Thyroid gland (tissue), 4 donors: ENCODE results near the gene ALDH2. TPM values are rescaled to one million over a fixed set of nuclear protein-coding genes. Genes with fewer than 3 reads are reported as not detected.
"Not testable (repeated sequence)": the region's sequence is repeated elsewhere in the genome, so short reads cannot be mapped to it uniquely, and the experiment has no call there.

Experiments
- DNase-seq, 2 donors: peaks; one replicate each; pipeline ENCODE4 v3.0.0-alpha.2; 2019
- H3K27ac ChIP-seq, 3 donors: fragments of 200-600 bp; sonication (generic); 1 replicate in 2 of 3; 2 replicates in 1 of 3; pipeline ENCODE4 v1.5.1; 2016 to 2019; ENCODE audit warnings: mild to moderate bottlenecking in 1 of 3, moderate library complexity in 1 of 3
- H3K27me3 ChIP-seq: fragments of 200-600 bp; sonication (generic); one replicate; pipeline ENCODE4 v1.5.1; 2019
- H3K36me3 ChIP-seq, 2 donors: fragments of 200-600 bp; sonication (generic); one replicate each; pipeline ENCODE4 v1.5.1; 2016 to 2019
- H3K4me1 ChIP-seq, 2 donors: fragments of 200-600 bp; sonication (generic); one replicate each; pipeline ENCODE4 v1.5.1; 2017 to 2019
- H3K4me3 ChIP-seq, 3 donors: fragments of 200-600 bp; sonication (generic); replicated peaks in 1 of 3; 1 replicate in 2 of 3; 2 replicates in 1 of 3; pipeline ENCODE4 v1.5.1; 2016; ENCODE audit warnings: mild to moderate bottlenecking in 1 of 3
- H3K9me3 ChIP-seq: fragments of 200-600 bp; sonication (generic); one replicate; pipeline ENCODE4 v1.5.1; 2017
- CTCF ChIP-seq, 6 experiments: fragments of 200-600 bp in 3 of 6; fragments of 450-650 bp in 3 of 6; sonication (generic) in 3 of 6; IDR thresholded peaks; one replicate each; pipeline ENCODE4 v1.5.1; 2016 to 2019; ENCODE audit warnings: antibody characterized with exemption in 6 of 6, mild to moderate bottlenecking in 2 of 6, inconsistent platforms in 1 of 6, moderate library complexity in 1 of 6
- POLR2A ChIP-seq, 2 donors: fragments of 450-650 bp; IDR thresholded peaks; one replicate each; pipeline ENCODE4 v1.6.1; 2017; ENCODE audit warnings: antibody characterized with exemption in 2 of 2, mild to moderate bottlenecking in 2 of 2, moderate library complexity in 1 of 2
- WGBS, 2 donors: methylation state at CpG; one replicate each; pipeline ENCODE4 v1.1.5; 2017; 5-methylcytosine and 5-hydroxymethylcytosine counted together
- intact Hi-C: fragments of 100-400 bp; cut with DNase I; formaldehyde crosslinking; loops from one replicate; pipeline ENCODE4 v1.15.1; 2023
- total RNA-seq, 4 donors: library from RNA; depleted of rRNA; stranded (reverse); fragments of >200 nt; gene quantifications; one replicate each; pipeline ENCODE4 v1.2.3, GENCODE V29; 2016

Gene ALDH2
- total RNA-seq, 4 donors from 2014 or later: 90.7 to 112 (median 97.8) TPM

- Histone ChIP-seq H3K27ac (no peak overlapping the region), H3K4me3 (no peak overlapping the region), H3K4me1 (no peaks in the 10 kb centered on the region), H3K27me3 (no peaks in the 10 kb centered on the region), H3K9me3 (no peaks in the 10 kb centered on the region), H3K36me3 (no peaks in the 10 kb centered on the region)
- WGBS, 2 donors: 89 to 90% methylated on average over 5 of the region's 5 CpGs
- intact Hi-C loops: no loop called here
- no peak for DNase-seq
- TF ChIP-seq CTCF (IDR thresholded peaks at IDR 0.05): no peak
- TF ChIP-seq POLR2A (IDR thresholded peaks at IDR 0.05): no peak
These were observed 58.8 kb downstream of the ALDH2 start for GRCh38 chr12:111825509-111825908.

GRCh38 chr12:111826316-111826715 is 59.6 kb downstream of the ALDH2 start:
- TF ChIP-seq POLR2A (IDR thresholded peaks at IDR 0.05) (no peak), CTCF (IDR thresholded peaks at IDR 0.05) (no peak)
- Histone ChIP-seq H3K36me3 (no peaks in the 10 kb centered on the region), H3K27ac (no peak overlapping the region), H3K9me3 (no peaks in the 10 kb centered on the region), H3K4me1 (no peaks in the 10 kb centered on the region), H3K4me3 (no peak overlapping the region), H3K27me3 (no peaks in the 10 kb centered on the region)
- WGBS, 2 donors: 41 to 61% methylated on average over 3 of the region's 3 CpGs
- DNase-seq: no peak
- intact Hi-C loops: no loop called here

DNA sequence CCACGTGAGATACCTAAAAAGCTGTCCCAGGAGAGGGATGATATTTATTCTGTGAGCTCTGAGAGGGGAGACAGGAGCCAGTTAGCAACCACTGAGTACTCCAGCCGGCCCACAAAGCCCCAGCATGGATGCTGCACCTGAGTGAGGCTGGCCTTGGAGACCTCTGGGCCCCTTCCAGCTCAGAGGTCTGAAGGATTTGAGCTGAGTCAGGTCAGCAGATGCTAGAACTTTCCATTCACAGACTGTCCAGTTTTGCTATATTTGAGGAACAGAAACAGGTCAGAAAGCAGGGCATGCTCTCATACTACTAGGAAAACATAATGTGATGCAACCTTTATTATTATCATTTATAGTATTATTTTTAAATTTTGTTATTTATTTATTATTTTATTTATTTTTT is 60.3 kb downstream of the ALDH2 start:
- no peak overlapping the region for H3K4me3 ChIP-seq
- no peaks in the 10 kb centered on the region for H3K27me3 ChIP-seq
- no peaks in the 10 kb centered on the region for H3K9me3 ChIP-seq
- 55 to 75% methylated on average over 2 of the region's 2 CpGs for WGBS, 2 donors
- no peaks in the 10 kb centered on the region for H3K4me1 ChIP-seq
- H3K27ac ChIP-seq: no peak overlapping the region
- no peaks in the 10 kb centered on the region for H3K36me3 ChIP-seq
- intact Hi-C loops: no loop called here
- DNase-seq: no peak
- TF ChIP-seq POLR2A (IDR thresholded peaks at IDR 0.05): no peak
- no peak for TF ChIP-seq CTCF (IDR thresholded peaks at IDR 0.05)

DNA sequence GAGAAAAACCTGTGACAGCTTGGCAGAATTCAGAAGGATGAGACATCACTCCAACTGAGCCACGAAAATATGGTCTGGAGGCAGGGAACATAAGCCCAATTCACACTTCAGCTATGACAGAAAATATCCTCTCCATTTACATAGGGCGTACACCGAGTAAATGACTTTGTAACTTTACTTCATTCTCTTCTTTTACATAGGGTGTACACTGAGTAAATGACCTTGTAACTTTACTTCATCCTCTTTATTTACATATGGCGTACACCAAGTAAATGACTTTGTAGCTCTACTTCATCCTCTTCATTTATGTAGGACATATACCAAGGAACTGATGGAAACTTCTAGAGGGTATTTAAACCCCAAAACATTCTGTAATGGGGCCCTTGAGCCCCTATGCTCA is 61.2 kb downstream of the ALDH2 start:
- DNase-seq: no peak
- H3K4me3 ChIP-seq: no peak overlapping the region
- no peaks in the 10 kb centered on the region for H3K36me3 ChIP-seq
- intact Hi-C loops: no loop called here
- H3K4me1 ChIP-seq: no peaks in the 10 kb centered on the region
- 90% methylated on average over 4 of the region's 4 CpGs for WGBS, 2 donors
- no peaks in the 10 kb centered on the region for H3K9me3 ChIP-seq
- H3K27ac ChIP-seq: no peak overlapping the region
- no peaks in the 10 kb centered on the region for H3K27me3 ChIP-seq
- TF ChIP-seq CTCF (IDR thresholded peaks at IDR 0.05) (no peak), POLR2A (IDR thresholded peaks at IDR 0.05) (no peak)

DNA sequence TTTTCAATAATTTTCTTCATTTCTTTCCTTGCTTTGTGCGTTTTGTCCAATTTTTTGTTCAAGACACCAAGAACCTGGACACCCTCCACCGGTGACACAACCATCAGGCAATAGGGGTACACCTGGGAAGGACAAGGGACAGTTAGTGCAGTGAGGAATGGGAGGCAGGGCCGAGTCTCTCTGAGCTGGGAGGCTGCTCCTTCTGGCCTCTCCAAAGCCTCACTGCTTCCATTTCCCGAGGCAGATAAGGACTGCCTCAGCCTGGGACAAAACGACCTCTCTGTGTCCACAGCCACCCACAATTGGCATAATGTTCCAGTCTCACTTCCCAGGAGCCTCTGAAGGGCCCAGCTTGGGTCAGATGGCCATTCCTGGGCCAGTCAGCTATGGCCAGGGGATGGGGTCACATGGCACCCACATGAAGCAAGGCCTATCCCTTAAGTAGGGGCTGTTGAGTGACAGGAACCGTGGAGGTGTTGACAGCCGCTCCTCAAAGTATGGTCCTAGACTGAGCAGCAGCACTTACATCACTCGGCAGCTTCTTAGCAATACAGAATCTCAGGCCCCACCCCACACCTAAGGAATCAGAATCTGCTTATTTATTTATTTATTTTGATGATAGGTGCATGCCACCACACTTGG is 61.7 kb downstream of the ALDH2 start:
- no peak overlapping the region for H3K27ac ChIP-seq
- H3K36me3 ChIP-seq: no peaks in the 10 kb centered on the region
- no peak for DNase-seq
- intact Hi-C loops: no loop called here
- no peaks in the 10 kb centered on the region for H3K27me3 ChIP-seq
- H3K4me3 ChIP-seq: no peak overlapping the region
- H3K9me3 ChIP-seq: no peaks in the 10 kb centered on the region
- no peaks in the 10 kb centered on the region for H3K4me1 ChIP-seq
- TF ChIP-seq CTCF (IDR thresholded peaks at IDR 0.05): no peak
- no peak for TF ChIP-seq POLR2A (IDR thresholded peaks at IDR 0.05)
- WGBS, 2 donors: 82 to 85% methylated on average over 7 to 8 of the region's 8 CpGs

DNA sequence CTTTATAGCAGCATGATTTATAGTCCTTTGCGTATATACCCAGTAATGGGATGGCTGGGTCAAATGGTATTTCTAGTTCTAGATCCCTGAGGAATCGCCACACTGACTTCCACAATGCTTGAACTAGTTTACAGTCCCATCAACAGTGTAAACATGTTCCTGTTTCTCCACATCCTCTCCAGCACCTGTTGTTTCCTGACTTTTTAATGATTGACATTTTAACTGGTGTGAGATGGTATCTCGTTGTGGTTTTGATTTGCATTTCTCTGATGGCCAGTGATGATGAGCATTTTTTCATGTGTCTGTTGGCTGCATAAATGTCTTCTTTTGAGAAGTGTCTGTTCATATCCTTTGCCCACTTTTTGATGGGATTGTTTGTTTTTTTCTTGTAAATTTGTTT is 62.9 kb downstream of the ALDH2 start:
- H3K9me3 ChIP-seq, DNase-seq, intact Hi-C loops, H3K27me3 ChIP-seq, H3K36me3 ChIP-seq, H3K4me3 ChIP-seq, H3K27ac ChIP-seq, H3K4me1 ChIP-seq: not testable (repeated sequence)
- 92 to 93% methylated on average over 3 of the region's 3 CpGs for WGBS, 2 donors

DNA sequence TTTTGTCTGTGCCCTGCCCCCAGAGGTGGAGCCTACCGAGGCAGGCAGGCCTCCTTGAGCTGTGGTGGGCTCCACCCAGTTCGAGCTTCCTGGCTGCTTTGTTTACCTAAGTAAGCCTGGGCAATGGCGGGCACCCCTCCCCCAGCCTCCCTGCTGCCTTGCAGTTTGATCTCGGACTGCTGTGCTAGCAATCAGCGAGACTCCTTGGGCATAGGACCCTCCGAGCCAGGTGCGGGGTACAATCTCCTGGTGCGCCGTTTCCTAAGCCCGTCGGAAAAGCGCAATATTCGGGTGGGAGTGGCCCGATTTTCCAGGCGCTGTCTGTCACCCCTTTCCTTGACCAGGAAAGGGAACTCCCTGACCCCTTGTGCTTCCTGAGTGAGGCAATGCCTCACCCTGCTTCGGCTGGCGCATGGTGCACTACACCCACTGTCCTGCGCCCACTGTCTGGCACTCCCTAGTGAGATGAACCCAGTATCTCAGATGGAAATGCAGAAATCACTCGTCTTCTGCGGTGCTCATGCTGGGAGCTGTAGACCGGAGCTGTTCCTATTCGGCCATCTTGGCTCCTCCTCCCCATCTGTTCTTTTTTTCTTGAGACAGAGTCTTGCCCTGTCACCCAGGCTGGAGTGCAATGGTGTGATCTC is 68.1 kb downstream of the ALDH2 start:
- intact Hi-C loops, H3K36me3 ChIP-seq, H3K4me3 ChIP-seq, DNase-seq, H3K4me1 ChIP-seq, H3K27me3 ChIP-seq, H3K9me3 ChIP-seq, H3K27ac ChIP-seq: not testable (repeated sequence)
- WGBS, 2 donors: 76 to 81% methylated on average over 8 to 21 of the region's 22 CpGs
